Lower leg skin (tissue), 3 donors: ENCODE data around the gene ZNF630.

Experiments
- POLR2A ChIP-seq, 2 donors: fragments of 450-650 bp; IDR thresholded peaks; one replicate each; pipeline ENCODE4 v1.6.1; 2016 to 2017; ENCODE audit warnings: antibody characterized with exemption in 2 of 2, mild to moderate bottlenecking in 1 of 2, moderate library complexity in 1 of 2
- TF ChIP-seq, protein P1 (sequence below), 3 donors: fragments of 450-650 bp; IDR thresholded peaks; one replicate each; pipeline ENCODE4 v1.5.1; 2016; ENCODE audit warnings: antibody characterized with exemption in 3 of 3, mild to moderate bottlenecking in 3 of 3, moderate library complexity in 2 of 3

DNA sequence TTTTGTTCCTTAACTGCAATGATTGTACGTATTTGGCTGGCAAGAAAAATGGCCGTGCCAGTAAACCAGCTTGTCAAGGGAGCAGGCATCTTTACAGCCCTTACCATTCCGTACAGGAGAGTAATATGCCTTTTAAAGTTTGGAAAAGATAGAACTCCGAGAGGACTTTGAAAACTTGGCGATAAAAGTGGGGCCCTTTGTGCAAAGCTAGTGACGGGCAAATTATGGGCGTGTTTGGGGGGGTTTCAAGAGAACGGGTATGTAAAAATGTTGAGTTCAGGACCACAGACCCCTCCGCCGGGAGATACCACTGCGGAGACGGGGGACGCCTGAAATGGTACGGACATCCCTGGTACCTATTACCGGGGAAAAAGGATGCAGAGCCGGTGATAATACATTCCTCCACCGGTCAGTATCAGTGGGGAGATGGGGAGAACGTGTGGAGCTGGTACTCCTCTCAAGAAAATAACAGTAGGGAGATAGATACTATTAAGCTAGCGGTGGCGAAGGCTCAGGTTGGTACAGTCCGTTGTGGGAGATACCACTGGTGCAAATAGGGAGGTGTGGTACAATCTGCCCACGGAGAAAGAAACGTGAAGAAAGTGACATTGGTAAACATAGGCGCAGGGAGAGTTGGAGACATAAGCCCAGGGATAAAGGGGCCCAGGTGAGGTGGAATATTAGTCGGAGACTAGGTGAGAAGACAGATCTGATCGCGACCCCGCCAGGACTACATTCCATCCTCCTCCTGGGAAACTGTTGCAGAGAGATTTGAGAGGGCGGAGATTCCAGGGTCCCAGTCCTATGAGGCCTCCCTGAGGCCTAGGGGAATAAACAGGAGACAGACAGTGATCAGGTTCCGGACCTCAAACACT lies 50.2 kb downstream of the ZNF630 start:
- TF ChIP-seq POLR2A (IDR thresholded peaks at IDR 0.05), result no peak
- TF ChIP-seq, protein P1, sequence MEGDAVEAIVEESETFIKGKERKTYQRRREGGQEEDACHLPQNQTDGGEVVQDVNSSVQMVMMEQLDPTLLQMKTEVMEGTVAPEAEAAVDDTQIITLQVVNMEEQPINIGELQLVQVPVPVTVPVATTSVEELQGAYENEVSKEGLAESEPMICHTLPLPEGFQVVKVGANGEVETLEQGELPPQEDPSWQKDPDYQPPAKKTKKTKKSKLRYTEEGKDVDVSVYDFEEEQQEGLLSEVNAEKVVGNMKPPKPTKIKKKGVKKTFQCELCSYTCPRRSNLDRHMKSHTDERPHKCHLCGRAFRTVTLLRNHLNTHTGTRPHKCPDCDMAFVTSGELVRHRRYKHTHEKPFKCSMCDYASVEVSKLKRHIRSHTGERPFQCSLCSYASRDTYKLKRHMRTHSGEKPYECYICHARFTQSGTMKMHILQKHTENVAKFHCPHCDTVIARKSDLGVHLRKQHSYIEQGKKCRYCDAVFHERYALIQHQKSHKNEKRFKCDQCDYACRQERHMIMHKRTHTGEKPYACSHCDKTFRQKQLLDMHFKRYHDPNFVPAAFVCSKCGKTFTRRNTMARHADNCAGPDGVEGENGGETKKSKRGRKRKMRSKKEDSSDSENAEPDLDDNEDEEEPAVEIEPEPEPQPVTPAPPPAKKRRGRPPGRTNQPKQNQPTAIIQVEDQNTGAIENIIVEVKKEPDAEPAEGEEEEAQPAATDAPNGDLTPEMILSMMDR (IDR thresholded peaks at IDR 0.05), result no peak
